ENCODE results near the gene DNMBP. TPM values are rescaled to one million over a fixed set of nuclear protein-coding genes. Genes with fewer than 3 reads are reported as not detected.

DNMBP gene
- total and polyA plus RNA-seq, 2 donors (not counting 3 experiments of a cell fraction or from before 2014, with no cell fraction given) = 32.0 to 53.4 TPM

DNA sequence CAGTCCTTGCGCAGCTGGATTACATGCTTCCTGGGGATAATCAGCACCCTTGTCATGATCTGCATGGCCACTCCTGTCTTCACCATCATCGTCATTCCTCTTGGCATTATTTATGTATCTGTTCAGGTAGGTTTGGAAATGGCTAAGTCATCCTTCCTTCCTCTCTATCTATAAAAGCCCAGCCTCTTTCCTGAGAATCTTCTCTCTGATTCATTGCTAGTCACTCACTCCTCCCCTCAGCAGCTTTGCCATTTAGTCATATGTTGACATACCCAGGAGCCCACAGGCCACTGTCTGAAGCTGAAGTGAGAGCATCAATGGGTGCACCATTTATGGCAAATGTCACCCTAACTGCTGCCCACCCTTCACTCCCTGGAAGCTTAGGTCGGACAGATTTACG is 175.3 kb downstream of the DNMBP start:
- FAIRE-seq = no peak
- Histone ChIP-seq H3K4me3 (replicated peaks in 1 of 3; ENCODE audit: insufficient read depth in 1 of 3, low read depth in 1 of 3, low read length in 3 of 3) (no peak overlapping the region), H3K79me2 (ENCODE audit: control insufficient read depth, insufficient read depth, low read length) (no peaks in the 10 kb centered on the region), H3K27ac (ENCODE audit: insufficient read depth, low read depth, low read length) (no peak overlapping the region), H3K4me2 (ENCODE audit: insufficient read depth, low read length) (no peak overlapping the region), H3K9me3 (replicated peaks; ENCODE audit: control insufficient read depth, insufficient read depth, low read length) (no peaks in the 10 kb centered on the region), H3K4me1 (ENCODE audit: control insufficient read depth, extremely low read depth, insufficient read depth, low read length) (no peaks in the 10 kb centered on the region), H4K20me1 (replicated peaks; ENCODE audit: control insufficient read depth, extremely low read depth, insufficient read depth, low read length) (no peaks in the 10 kb centered on the region), H3K36me3 (ENCODE audit: control insufficient read depth in 2 of 2, extremely low read depth in 1 of 2, insufficient read depth in 2 of 2, low read length in 2 of 2) (no peaks in the 10 kb centered on the region), H2AFZ (ENCODE audit: low read depth, low read length) (no peak overlapping the region), H3K9ac (replicated peaks; ENCODE audit: extremely low read depth, insufficient read depth, low read length) (no peak overlapping the region), H3K27me3 (ENCODE audit: control insufficient read depth in 2 of 2, insufficient read depth in 2 of 2, low read length in 2 of 2) (no peaks in the 10 kb centered on the region), H3K9me1 (replicated peaks; ENCODE audit: control insufficient read depth, extremely low read depth, insufficient read depth, low read length) (no peaks in the 10 kb centered on the region)
- intact Hi-C loops (cut with micrococcal nuclease) (no loop called here), dilution Hi-C loops (cut with MboI; ENCODE audit: extremely low pct_ligation_motif_present, low sequenced_read_pairs) (no loop called here)
- DNase-seq (ENCODE audit: low read depth, low spot score) = no peak
- no TSS peak for BruUV-seq (replicated peaks)
- ChIA-PET CTCF (interaction anchor here (1.2 to 2.7 kb wide), 2 partner anchors 11 to 211 kb away, joined by 5 to 8 read pairs; no protein-coding TSS in a partner anchor), POLR2A (no interaction called here)
- TF ChIP-seq MYC (IDR thresholded peaks at IDR 0.05; ENCODE audit: low read depth, low read length) (no peak), FOS (IDR thresholded peaks at IDR 0.05; ENCODE audit: borderline replicate concordance, insufficient read depth, low read length) (no peak), EZH2 (IDR thresholded peaks at IDR 0.05; ENCODE audit: borderline replicate concordance, low read depth, low read length, severe bottlenecking) (no peak), POLR2A (IDR thresholded peaks at IDR 0.05; ENCODE audit: low read depth, low read length) (no peak)
- TF ChIP-seq, protein P1, sequence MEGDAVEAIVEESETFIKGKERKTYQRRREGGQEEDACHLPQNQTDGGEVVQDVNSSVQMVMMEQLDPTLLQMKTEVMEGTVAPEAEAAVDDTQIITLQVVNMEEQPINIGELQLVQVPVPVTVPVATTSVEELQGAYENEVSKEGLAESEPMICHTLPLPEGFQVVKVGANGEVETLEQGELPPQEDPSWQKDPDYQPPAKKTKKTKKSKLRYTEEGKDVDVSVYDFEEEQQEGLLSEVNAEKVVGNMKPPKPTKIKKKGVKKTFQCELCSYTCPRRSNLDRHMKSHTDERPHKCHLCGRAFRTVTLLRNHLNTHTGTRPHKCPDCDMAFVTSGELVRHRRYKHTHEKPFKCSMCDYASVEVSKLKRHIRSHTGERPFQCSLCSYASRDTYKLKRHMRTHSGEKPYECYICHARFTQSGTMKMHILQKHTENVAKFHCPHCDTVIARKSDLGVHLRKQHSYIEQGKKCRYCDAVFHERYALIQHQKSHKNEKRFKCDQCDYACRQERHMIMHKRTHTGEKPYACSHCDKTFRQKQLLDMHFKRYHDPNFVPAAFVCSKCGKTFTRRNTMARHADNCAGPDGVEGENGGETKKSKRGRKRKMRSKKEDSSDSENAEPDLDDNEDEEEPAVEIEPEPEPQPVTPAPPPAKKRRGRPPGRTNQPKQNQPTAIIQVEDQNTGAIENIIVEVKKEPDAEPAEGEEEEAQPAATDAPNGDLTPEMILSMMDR (IDR thresholded peaks at IDR 0.05; ENCODE audit: extremely low read depth in 1 of 2, insufficient read depth in 1 of 2, low read depth in 1 of 2, low read length in 2 of 2) = no peak

DNA sequence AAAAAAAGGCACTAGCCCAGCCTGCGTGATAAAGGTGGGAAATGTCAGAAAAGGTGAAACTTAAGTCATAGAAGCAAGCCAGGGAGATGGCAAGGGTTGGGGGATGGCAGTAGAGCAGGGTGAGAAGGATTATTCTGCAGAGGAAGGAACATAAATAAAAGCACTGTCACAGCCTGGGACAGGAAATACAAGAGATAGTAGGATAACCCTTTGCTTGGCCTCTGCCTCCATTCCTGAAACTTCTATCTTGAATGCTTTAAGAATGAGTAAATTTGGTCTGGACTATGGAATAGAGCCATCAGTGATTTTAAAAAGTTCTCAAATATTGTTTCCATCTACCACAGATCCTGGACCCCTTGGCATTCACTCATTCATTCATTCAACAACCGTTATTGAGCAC is 177.3 kb downstream of the DNMBP start:
- H4K20me1 ChIP-seq (replicated peaks; ENCODE audit: control insufficient read depth, extremely low read depth, insufficient read depth, low read length) = no peaks in the 10 kb centered on the region
- no peaks in the 10 kb centered on the region for H3K9me3 ChIP-seq (replicated peaks; ENCODE audit: control insufficient read depth, insufficient read depth, low read length)
- dilution Hi-C loops (cut with MboI; ENCODE audit: extremely low pct_ligation_motif_present, low sequenced_read_pairs) = no loop called here
- H3K9me1 ChIP-seq (replicated peaks; ENCODE audit: control insufficient read depth, extremely low read depth, insufficient read depth, low read length) = no peaks in the 10 kb centered on the region
- H3K27me3 ChIP-seq (ENCODE audit: control insufficient read depth in 2 of 2, insufficient read depth in 2 of 2, low read length in 2 of 2) = no peaks in the 10 kb centered on the region
- H3K4me1 ChIP-seq (ENCODE audit: control insufficient read depth, extremely low read depth, insufficient read depth, low read length) = no peaks in the 10 kb centered on the region
- no peak overlapping the region for H3K4me3 ChIP-seq (replicated peaks in 1 of 3; ENCODE audit: insufficient read depth in 1 of 3, low read depth in 1 of 3, low read length in 3 of 3)
- no peaks in the 10 kb centered on the region for H3K36me3 ChIP-seq (ENCODE audit: control insufficient read depth in 2 of 2, extremely low read depth in 1 of 2, insufficient read depth in 2 of 2, low read length in 2 of 2)
- H3K4me2 ChIP-seq (ENCODE audit: insufficient read depth, low read length) = no peak overlapping the region
- no peaks in the 10 kb centered on the region for H3K79me2 ChIP-seq (ENCODE audit: control insufficient read depth, insufficient read depth, low read length)
- no peak for FAIRE-seq
- TF ChIP-seq JUN (IDR thresholded peaks at IDR 0.05; ENCODE audit: borderline replicate concordance, insufficient read depth, insufficient read length, low read depth) (no peak), MYC (IDR thresholded peaks at IDR 0.05; ENCODE audit: low read depth, low read length) (no peak), GATA2 (IDR thresholded peaks at IDR 0.05; ENCODE audit: insufficient read depth, insufficient read length, low read depth, low read length) (no peak), MAX (IDR thresholded peaks at IDR 0.05; ENCODE audit: insufficient read depth, insufficient read length) (no peak), EZH2 (IDR thresholded peaks at IDR 0.05; ENCODE audit: borderline replicate concordance, low read depth, low read length, severe bottlenecking) (no peak), POLR2A (IDR thresholded peaks at IDR 0.05; ENCODE audit: low read depth, low read length) (no peak), POLR2AphosphoS5 (IDR thresholded peaks at IDR 0.05; ENCODE audit: insufficient read depth, low read depth, low read length) (no peak), FOS (IDR thresholded peaks at IDR 0.05; ENCODE audit: borderline replicate concordance, insufficient read depth, low read length) (no peak)
- TF ChIP-seq, protein P1 (IDR thresholded peaks at IDR 0.05; ENCODE audit: extremely low read depth in 1 of 2, insufficient read depth in 1 of 2, low read depth in 1 of 2, low read length in 2 of 2) = no peak
- no peak for DNase-seq (ENCODE audit: low read depth, low spot score)
- H3K9ac ChIP-seq (replicated peaks; ENCODE audit: extremely low read depth, insufficient read depth, low read length) = no peak overlapping the region
- intact Hi-C loops (cut with micrococcal nuclease) = no loop called here
- CTCF ChIA-PET = no interaction called here
- no TSS peak for BruUV-seq (replicated peaks)
- H3K27ac ChIP-seq (ENCODE audit: insufficient read depth, low read depth, low read length) = no peak overlapping the region
- POLR2A ChIA-PET = no interaction called here
- H2AFZ ChIP-seq (ENCODE audit: low read depth, low read length) = no peak overlapping the region

All from endothelial cell of umbilical vein (primary cell).